DND-41 (cell line): ENCODE results near the gene FXYD6.

Experiments used
- ATAC-seq: fragments of 200-7000 bp; cut with Tn5 transposase; 3 replicates; pipeline ENCODE4 v1.9.1; 2021; ENCODE audit warnings: low read depth; ENCODE audit not compliant: insufficient read depth
- DNase-seq: peaks from one replicate; pipeline ENCODE4 v3.0.0-alpha.2; 2020
- H2AFZ ChIP-seq: 2 replicates; pipeline ENCODE4 v1.6.0; 2012; ENCODE audit warnings: low read depth, low read length
- H3K27ac ChIP-seq: 2 replicates; pipeline ENCODE4 v1.5.1; 2012; ENCODE audit warnings: low read length, inconsistent platforms
- H3K27me3 ChIP-seq: fragments of 200-600 bp; sonication (generic); 2 replicates; pipeline ENCODE4 v1.6.0; 2012; ENCODE audit warnings: low read length, mild to moderate bottlenecking, inconsistent platforms; ENCODE audit not compliant: insufficient read depth, poor library complexity
- H3K36me3 ChIP-seq: 2 replicates; pipeline ENCODE4 v1.5.1; 2012; ENCODE audit warnings: low read length, inconsistent platforms; ENCODE audit not compliant: insufficient read depth
- H3K4me1 ChIP-seq: 2 replicates; pipeline ENCODE4 v1.5.1; 2012; ENCODE audit warnings: mild to moderate bottlenecking, low read length; ENCODE audit not compliant: insufficient read depth
- H3K4me2 ChIP-seq: 2 replicates; pipeline ENCODE4 v1.6.0; 2012; ENCODE audit warnings: mild to moderate bottlenecking, moderate library complexity, low read length, inconsistent platforms; ENCODE audit not compliant: insufficient read depth
- H3K4me3 ChIP-seq, 2 experiments: fragments of 200-600 bp in 1 of 2; shearing (Covaris generic) in 1 of 2; 2 replicates each; pipeline ENCODE4 v1.5.1; 2012 to 2016; ENCODE audit warnings: inconsistent platforms in 2 of 2, low read length in 2 of 2, mild to moderate bottlenecking in 2 of 2, low read depth in 1 of 2, moderate library complexity in 1 of 2
- H3K79me2 ChIP-seq: 2 replicates; pipeline ENCODE4 v1.6.0; 2012; ENCODE audit warnings: low read length, inconsistent platforms; ENCODE audit not compliant: insufficient read depth
- H3K9ac ChIP-seq: 2 replicates; pipeline ENCODE4 v1.6.0; 2012; ENCODE audit warnings: low read depth, mild to moderate bottlenecking, inconsistent platforms, low read length, moderate library complexity
- H3K9me3 ChIP-seq: 2 replicates; pipeline ENCODE4 v1.5.1; 2012; ENCODE audit warnings: low read length, moderate library complexity, mild to moderate bottlenecking, inconsistent platforms; ENCODE audit not compliant: insufficient read depth, severe bottlenecking
- H4K20me1 ChIP-seq: 2 replicates; pipeline ENCODE4 v1.6.0; 2012; ENCODE audit warnings: low read length; ENCODE audit not compliant: insufficient read depth
- CTCF ChIP-seq: IDR thresholded peaks from 2 replicates; pipeline ENCODE4 v1.5.1; 2012; ENCODE audit warnings: borderline replicate concordance, low read length, moderate library complexity, mild to moderate bottlenecking; ENCODE audit not compliant: poor library complexity, severe bottlenecking; ENCODE audit errors: extremely low read depth
- EZH2 ChIP-seq: IDR thresholded peaks from 3 replicates; pipeline ENCODE4 v1.6.1; 2012; ENCODE audit warnings: borderline replicate concordance, low read depth, mild to moderate bottlenecking, moderate library complexity, low read length, inconsistent platforms; ENCODE audit not compliant: severe bottlenecking

Gene FXYD6

DNA sequence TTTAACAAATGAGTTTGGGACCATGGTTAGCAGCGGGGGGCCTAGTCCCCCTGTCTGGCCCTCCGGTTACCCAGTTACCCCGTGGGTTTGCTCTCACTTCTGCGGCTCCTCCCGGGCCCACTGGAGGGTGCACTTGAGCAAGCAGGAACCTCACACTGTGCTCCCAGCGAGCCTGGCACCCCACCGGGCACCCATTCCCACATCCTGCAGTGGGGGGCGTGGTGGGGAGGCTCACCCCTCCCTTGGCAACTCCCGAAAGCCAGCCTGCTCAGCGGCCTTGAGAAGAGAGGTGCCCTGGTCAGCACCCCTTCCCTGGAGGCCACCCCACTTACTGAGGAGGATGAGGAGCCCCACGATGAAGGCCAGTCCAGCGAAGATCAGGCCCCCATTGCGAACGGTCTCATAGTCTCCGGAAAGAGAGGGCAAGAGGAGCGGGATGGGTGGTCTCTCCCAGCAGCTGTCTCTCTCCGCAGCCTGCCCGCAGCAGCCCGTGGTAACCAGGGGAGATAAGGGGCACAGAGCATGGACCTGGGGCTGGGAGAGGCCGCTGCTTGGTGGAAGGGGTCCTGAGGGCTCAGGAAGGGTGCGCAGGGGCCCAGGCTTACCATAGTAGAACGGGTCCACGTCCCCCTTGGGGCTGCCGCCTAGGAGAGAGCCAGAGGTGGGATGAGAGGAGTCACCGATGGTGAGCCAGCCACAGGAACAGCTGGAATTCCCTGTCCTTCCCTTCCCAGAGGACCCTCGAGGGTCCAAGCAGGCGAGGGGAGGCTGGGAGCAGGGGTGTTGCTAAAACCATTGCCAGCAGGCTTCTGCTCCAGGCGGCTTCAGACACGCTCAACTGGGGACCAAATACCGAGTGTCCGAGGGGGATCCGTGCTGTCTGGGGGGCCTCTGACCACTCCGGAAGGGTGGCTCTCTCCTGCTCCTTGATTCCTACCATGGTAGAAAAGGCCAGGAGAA, 54.1 kb downstream of the FXYD6 start:
- peak; percentile 18; the same call in 2 of the 3 replicates for ATAC-seq
- Histone ChIP-seq H3K4me2 (peak overlapping the region; percentile 64), H2AFZ (no peak overlapping the region), H4K20me1 (no peaks in the 10 kb centered on the region), H3K4me1 (peaks cover 85% of the 10 kb centered on the region), H3K79me2 (peaks cover 55% of the 10 kb centered on the region), H3K27me3 (no peaks in the 10 kb centered on the region), H3K4me3 (peak overlapping the region in 1 of 2 experiments; percentile 53; a peak in 2 of 4 replicates), H3K9me3 (no peaks in the 10 kb centered on the region), H3K36me3 (peaks cover 66% of the 10 kb centered on the region), H3K27ac (peak overlapping the region; percentile 97), H3K9ac (peak overlapping the region; percentile 82)
- TF ChIP-seq EZH2 = no peak
- peak; percentile 86 for TF ChIP-seq CTCF
- peak; percentile 84 for DNase-seq

GRCh38 chr11:117821431-117821830, 55.0 kb downstream of the FXYD6 start:
- no peak overlapping the region for H3K4me3 ChIP-seq
- no peaks in the 10 kb centered on the region; the same call in 1 of the 2 replicates for H4K20me1 ChIP-seq
- H3K27me3 ChIP-seq = no peaks in the 10 kb centered on the region
- peak overlapping the region; percentile 82; the same call in 1 of the 2 replicates for H3K9ac ChIP-seq
- H3K36me3 ChIP-seq = peaks cover 72% of the 10 kb centered on the region
- DNase-seq = no peak
- H3K4me1 ChIP-seq = peaks cover 87% of the 10 kb centered on the region
- no peak for ATAC-seq
- H3K9me3 ChIP-seq = no peaks in the 10 kb centered on the region
- TF ChIP-seq CTCF (no peak), EZH2 (no peak)
- peaks cover 46% of the 10 kb centered on the region for H3K79me2 ChIP-seq
- H3K27ac ChIP-seq = peak overlapping the region; percentile 97
- H3K4me2 ChIP-seq = no peak overlapping the region
- no peak overlapping the region for H2AFZ ChIP-seq

DNA sequence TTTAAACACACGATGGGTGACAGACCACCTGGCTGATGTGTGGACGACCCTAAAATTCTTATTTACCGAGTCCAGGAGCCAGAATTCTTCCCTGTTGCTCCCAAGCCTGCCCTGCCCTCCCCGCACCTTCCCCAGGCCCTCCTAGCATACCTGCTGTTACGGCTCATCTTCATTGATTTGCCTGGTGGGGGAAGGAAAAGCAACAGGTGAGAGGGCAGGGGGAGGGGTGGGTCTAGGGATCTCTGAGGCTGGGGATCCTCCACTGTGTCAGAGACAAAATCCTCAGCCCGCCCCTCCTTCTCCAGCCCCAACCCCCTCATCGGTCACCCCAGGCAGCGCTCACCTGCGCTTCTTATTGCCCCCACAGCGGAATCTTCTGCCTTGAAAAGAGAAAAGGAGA, 55.9 kb downstream of the FXYD6 start:
- ATAC-seq (no peak), DNase-seq (no peak)
- H3K27me3 ChIP-seq = no peaks in the 10 kb centered on the region
- no peaks in the 10 kb centered on the region; the same call in 1 of the 2 replicates for H4K20me1 ChIP-seq
- no peaks in the 10 kb centered on the region for H3K9me3 ChIP-seq
- TF ChIP-seq EZH2 (no peak), CTCF (no peak)
- peak overlapping the region; percentile 17; the same call in 1 of the 2 replicates for H3K27ac ChIP-seq
- H3K4me2 ChIP-seq = no peak overlapping the region
- H3K4me1 ChIP-seq = peaks cover 87% of the 10 kb centered on the region
- no peak overlapping the region for H2AFZ ChIP-seq
- peaks cover 66% of the 10 kb centered on the region for H3K36me3 ChIP-seq
- no peak overlapping the region for H3K9ac ChIP-seq
- H3K4me3 ChIP-seq = no peak overlapping the region
- peaks cover 37% of the 10 kb centered on the region for H3K79me2 ChIP-seq
